GM12878 (cell line): Measurements from ENCODE around the gene BAK1.

Experiments used
- CHD4 ChIP-seq: fragments of 200-600 bp; sonication (generic); IDR thresholded peaks from 2 replicates; pipeline ENCODE4 v1.6.1; 2016; ENCODE audit warnings: mild to moderate bottlenecking
- HDAC2 ChIP-seq: fragments of 200-600 bp; sonication (generic); IDR thresholded peaks from 2 replicates; pipeline ENCODE4 v1.6.1; 2017
- IKZF1 ChIP-seq: fragments of 450-650 bp; conservative IDR thresholded peaks from 2 replicates; pipeline ENCODE4 v1.6.1; 2017; ENCODE audit warnings: antibody characterized with exemption, mild to moderate bottlenecking
- NFYB ChIP-seq: IDR thresholded peaks from 2 replicates; pipeline ENCODE4 v1.6.1; 2011; ENCODE audit warnings: low read depth, mild to moderate bottlenecking, low read length, improper control_type of control experiment, moderate library complexity; ENCODE audit not compliant: insufficient read depth
- POLR2AphosphoS5 ChIP-seq: IDR thresholded peaks from 2 replicates; pipeline ENCODE4 v1.6.1; 2011; ENCODE audit warnings: mild to moderate bottlenecking, low read length, inconsistent platforms

GRCh38 chr6:33610067-33610466 lies 30.0 kb upstream of the BAK1 start:
- TF ChIP-seq IKZF1 (no peak), HDAC2 (no peak), POLR2AphosphoS5 (no peak), CHD4 (no peak), NFYB (no peak)
